Measurements from ENCODE around the gene ADAP1.
"Not testable (repeated sequence)": the region's sequence is repeated elsewhere in the genome, so short reads cannot be mapped to it uniquely, and the experiment has no call there.

ADAP1 gene

GRCh38 chr7:954330-955238 is at the start of gene ADAP1:
ADAP1 (minus strand) TSS chr7:954680; CDS start chr7:954477, 203 bp downstream.
- DNase-seq = peak; percentile 62

- not testable (repeated sequence) for DNase-seq
Measured at GRCh38 chr7:1002445-1002844, 48.0 kb upstream of the ADAP1 start.

- not testable (repeated sequence) for DNase-seq
Measured at GRCh38 chr7:1002026-1002425, 47.5 kb upstream of the ADAP1 start.

- not testable (repeated sequence) for DNase-seq
Measured at GRCh38 chr7:1001069-1001770, 46.7 kb upstream of the ADAP1 start.

GRCh38 chr7:999941-1000935 is 45.8 kb upstream of the ADAP1 start:
- no peak for DNase-seq

GRCh38 chr7:999149-999879 is 44.8 kb upstream of the ADAP1 start:
- DNase-seq = no peak

- no peak for DNase-seq
Measured at GRCh38 chr7:997404-998395, 43.2 kb upstream of the ADAP1 start.

GRCh38 chr7:996079-996872 is 41.8 kb upstream of the ADAP1 start:
- no peak for DNase-seq

- DNase-seq = no peak
Measured at GRCh38 chr7:995571-995970, 41.1 kb upstream of the ADAP1 start.

GRCh38 chr7:994592-995308 is 40.3 kb upstream of the ADAP1 start:
- DNase-seq = no peak

- peak; percentile 93 for DNase-seq
Measured at GRCh38 chr7:992709-993607, 38.5 kb upstream of the ADAP1 start.

- DNase-seq = no peak
Measured at GRCh38 chr7:991729-992656, 37.5 kb upstream of the ADAP1 start.

- no peak for DNase-seq
Measured at GRCh38 chr7:990933-991728, 36.7 kb upstream of the ADAP1 start.

- no peak for DNase-seq
Measured at GRCh38 chr7:990352-990932, 36.0 kb upstream of the ADAP1 start.

- DNase-seq = no peak
Measured at GRCh38 chr7:988963-989529, 34.6 kb upstream of the ADAP1 start.
